Measurements from ENCODE around the gene RPL35. TPM values are rescaled to one million over a fixed set of nuclear protein-coding genes. Genes with fewer than 3 reads are reported as not detected.

RPL35 gene
- total and polyA plus RNA-seq, 2 donors from 2014 or later = 910 to 2,355 TPM

DNA sequence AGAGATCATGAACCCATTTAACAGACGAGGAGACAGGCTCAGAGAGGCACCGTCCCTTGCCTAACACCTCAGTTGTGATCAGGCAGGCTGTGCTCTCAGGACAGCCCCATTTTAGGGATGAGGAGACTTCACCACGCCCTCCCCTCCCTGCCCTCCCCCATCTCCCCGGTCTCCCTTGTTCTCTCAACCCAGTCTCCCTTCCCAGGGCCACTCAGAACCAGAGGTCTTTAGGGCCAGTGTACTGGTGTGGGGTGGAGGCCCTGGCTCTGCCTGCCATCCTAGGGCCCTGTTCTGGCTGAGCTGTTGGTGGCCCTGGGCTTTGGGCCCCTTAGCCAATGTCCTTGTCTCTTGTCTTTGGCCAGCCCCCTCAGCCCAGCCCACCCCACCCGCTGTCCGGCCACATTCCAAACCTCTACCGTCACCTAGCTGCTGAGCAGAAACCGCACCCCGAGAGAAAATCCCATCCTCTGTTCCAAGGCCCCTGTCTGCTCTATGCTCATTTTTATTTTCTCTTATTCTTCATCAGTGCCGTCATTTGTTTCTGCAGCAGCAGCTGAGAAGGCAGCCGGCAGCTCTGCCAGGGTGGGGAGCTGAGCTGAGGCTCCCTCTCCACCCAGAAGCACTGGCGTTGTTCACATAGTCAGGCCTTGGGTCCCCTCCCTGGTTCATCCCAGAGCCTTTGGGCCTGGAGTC, 50.9 kb downstream of the RPL35 start:
- TF ChIP-seq, protein P1, sequence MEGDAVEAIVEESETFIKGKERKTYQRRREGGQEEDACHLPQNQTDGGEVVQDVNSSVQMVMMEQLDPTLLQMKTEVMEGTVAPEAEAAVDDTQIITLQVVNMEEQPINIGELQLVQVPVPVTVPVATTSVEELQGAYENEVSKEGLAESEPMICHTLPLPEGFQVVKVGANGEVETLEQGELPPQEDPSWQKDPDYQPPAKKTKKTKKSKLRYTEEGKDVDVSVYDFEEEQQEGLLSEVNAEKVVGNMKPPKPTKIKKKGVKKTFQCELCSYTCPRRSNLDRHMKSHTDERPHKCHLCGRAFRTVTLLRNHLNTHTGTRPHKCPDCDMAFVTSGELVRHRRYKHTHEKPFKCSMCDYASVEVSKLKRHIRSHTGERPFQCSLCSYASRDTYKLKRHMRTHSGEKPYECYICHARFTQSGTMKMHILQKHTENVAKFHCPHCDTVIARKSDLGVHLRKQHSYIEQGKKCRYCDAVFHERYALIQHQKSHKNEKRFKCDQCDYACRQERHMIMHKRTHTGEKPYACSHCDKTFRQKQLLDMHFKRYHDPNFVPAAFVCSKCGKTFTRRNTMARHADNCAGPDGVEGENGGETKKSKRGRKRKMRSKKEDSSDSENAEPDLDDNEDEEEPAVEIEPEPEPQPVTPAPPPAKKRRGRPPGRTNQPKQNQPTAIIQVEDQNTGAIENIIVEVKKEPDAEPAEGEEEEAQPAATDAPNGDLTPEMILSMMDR (IDR thresholded peaks at IDR 0.05; ENCODE audit: borderline replicate concordance, extremely low read depth, insufficient read depth) = no peak
- FAIRE-seq (no peak), DNase-seq (peak in 4 of 5 donors; percentile 61 to 68 (median 64))
- Histone ChIP-seq H3K27ac (ENCODE audit: low read depth in 2 of 2, low read length in 2 of 2) (no peak overlapping the region), H3K4me1 (ENCODE audit: control insufficient read depth in 2 of 3, insufficient read depth in 2 of 3, low read depth in 1 of 3, low read length in 3 of 3) (no peaks in the 10 kb centered on the region), H3K9ac (ENCODE audit: low read length in 3 of 3) (no peak overlapping the region), H3K27me3 (ENCODE audit: control insufficient read depth, insufficient read depth, low read length) (no peaks in the 10 kb centered on the region), H3K36me3 (ENCODE audit: control insufficient read depth in 2 of 3, insufficient read depth in 3 of 3, low read length in 3 of 3) (no peaks in the 10 kb centered on the region), H3K9me3 (ENCODE audit: control insufficient read depth in 2 of 3, insufficient read depth in 1 of 3, low read length in 3 of 3) (no peaks in the 10 kb centered on the region), H3K4me3 (ENCODE audit: low read length in 3 of 3) (no peak overlapping the region)
- intact Hi-C loops (cut with DNase I) = no loop called here

DNA sequence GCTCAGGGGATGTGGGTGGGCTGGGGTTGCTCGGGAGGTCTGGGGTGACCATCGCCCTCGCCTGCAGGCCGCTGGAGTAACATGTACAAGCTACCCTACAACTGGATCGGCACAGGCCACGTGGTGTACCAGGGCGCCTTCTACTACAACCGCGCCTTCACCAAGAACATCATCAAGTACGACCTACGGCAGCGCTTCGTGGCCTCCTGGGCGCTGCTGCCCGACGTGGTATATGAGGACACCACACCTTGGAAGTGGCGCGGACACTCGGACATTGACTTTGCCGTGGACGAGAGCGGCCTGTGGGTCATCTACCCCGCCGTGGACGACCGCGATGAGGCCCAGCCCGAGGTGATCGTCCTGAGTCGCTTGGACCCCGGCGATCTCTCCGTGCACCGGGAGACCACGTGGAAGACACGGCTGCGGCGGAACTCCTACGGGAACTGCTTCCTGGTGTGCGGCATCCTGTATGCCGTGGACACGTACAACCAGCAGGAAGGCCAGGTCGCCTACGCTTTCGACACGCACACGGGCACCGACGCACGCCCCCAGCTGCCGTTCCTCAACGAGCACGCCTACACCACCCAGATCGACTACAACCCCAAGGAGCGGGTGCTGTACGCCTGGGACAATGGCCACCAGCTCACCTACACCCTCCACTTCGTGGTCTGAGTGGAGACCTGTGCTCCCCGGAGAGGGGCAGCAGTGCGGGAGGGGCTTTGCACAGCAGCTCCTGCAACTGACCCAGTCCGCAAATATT, 51.8 kb downstream of the RPL35 start:
- H3K9ac ChIP-seq (ENCODE audit: low read length in 3 of 3) = no peak overlapping the region

DNA sequence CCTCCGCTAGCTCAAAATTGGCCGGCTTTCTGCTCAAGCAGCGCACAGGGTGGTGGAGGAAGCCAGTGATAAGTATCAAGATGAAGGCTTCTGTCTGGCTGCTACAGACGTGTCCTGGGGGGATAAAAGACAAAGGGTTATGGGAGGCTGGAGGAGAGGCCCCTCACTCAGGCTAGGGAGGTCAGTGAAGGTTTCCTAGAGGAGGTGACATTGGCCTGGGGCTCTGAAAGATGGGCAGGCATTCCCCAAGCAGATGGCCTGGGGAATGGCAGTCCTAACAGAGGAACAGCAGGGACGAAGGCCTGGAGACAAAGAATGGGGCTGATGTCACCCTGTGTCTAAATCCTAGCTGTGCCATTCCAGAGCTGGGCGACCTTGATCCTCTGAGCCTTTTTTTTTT, 52.5 kb downstream of the RPL35 start:
- no peak for FAIRE-seq
- H3K9ac ChIP-seq (ENCODE audit: low read length in 3 of 3) = no peak overlapping the region
- TF ChIP-seq, protein P1 (IDR thresholded peaks at IDR 0.05; ENCODE audit: borderline replicate concordance, extremely low read depth, insufficient read depth) = no peak
- H3K27me3 ChIP-seq (ENCODE audit: control insufficient read depth, insufficient read depth, low read length) = no peaks in the 10 kb centered on the region
- intact Hi-C loops (cut with DNase I) = no loop called here
- no peaks in the 10 kb centered on the region for H3K9me3 ChIP-seq (ENCODE audit: control insufficient read depth in 2 of 3, insufficient read depth in 1 of 3, low read length in 3 of 3)
- H3K4me1 ChIP-seq (ENCODE audit: control insufficient read depth in 2 of 3, insufficient read depth in 2 of 3, low read depth in 1 of 3, low read length in 3 of 3) = no peaks in the 10 kb centered on the region
- no peak for DNase-seq
- H3K4me3 ChIP-seq (ENCODE audit: low read length in 3 of 3) = no peak overlapping the region
- no peaks in the 10 kb centered on the region for H3K36me3 ChIP-seq (ENCODE audit: control insufficient read depth in 2 of 3, insufficient read depth in 3 of 3, low read length in 3 of 3)
- no peak overlapping the region for H3K27ac ChIP-seq (ENCODE audit: low read depth in 2 of 2, low read length in 2 of 2)

More for the DNA sequence above, 51.8 kb downstream of the RPL35 start:
- no peak for FAIRE-seq
- intact Hi-C loops (cut with DNase I) = no loop called here
- Histone ChIP-seq H3K27me3 (ENCODE audit: control insufficient read depth, insufficient read depth, low read length) (no peaks in the 10 kb centered on the region), H3K9me3 (ENCODE audit: control insufficient read depth in 2 of 3, insufficient read depth in 1 of 3, low read length in 3 of 3) (no peaks in the 10 kb centered on the region), H3K27ac (ENCODE audit: low read depth in 2 of 2, low read length in 2 of 2) (no peak overlapping the region), H3K4me3 (ENCODE audit: low read length in 3 of 3) (no peak overlapping the region), H3K4me1 (ENCODE audit: control insufficient read depth in 2 of 3, insufficient read depth in 2 of 3, low read depth in 1 of 3, low read length in 3 of 3) (no peaks in the 10 kb centered on the region), H3K36me3 (ENCODE audit: control insufficient read depth in 2 of 3, insufficient read depth in 3 of 3, low read length in 3 of 3) (no peaks in the 10 kb centered on the region)
- TF ChIP-seq, protein P1 (IDR thresholded peaks at IDR 0.05; ENCODE audit: borderline replicate concordance, extremely low read depth, insufficient read depth) = no peak
- DNase-seq = no peak
